ENCODE measurements around the gene FMNL2. TPM values are rescaled to one million over a fixed set of nuclear protein-coding genes. Genes with fewer than 3 reads are reported as not detected.

FMNL2 gene
- polyA plus RNA-seq, 3 donors = 0.28 to 3.2 (median 0.71) TPM

GRCh38 chr2:152560166-152560565 lies 225.2 kb downstream of the FMNL2 start:
- no peak for DNase-seq
- Histone ChIP-seq H3K27ac (ENCODE audit: low read depth in 1 of 2, low read length in 2 of 2) (no peak overlapping the region), H3K4me3 (replicated peaks in 1 of 3; ENCODE audit: low read depth in 2 of 3, low read length in 3 of 3) (no peak overlapping the region), H3K79me2 (ENCODE audit: insufficient read depth, low read length) (no peaks in the 10 kb centered on the region), H4K20me1 (ENCODE audit: insufficient read depth, low read length) (no peaks in the 10 kb centered on the region), H3K9me3 (replicated peaks in 1 of 2; ENCODE audit: control insufficient read depth in 1 of 2, insufficient read depth in 1 of 2, low read length in 2 of 2) (no peaks in the 10 kb centered on the region), H3K36me3 (replicated peaks in 1 of 2; ENCODE audit: control insufficient read depth in 1 of 2, insufficient read depth in 2 of 2, low read length in 2 of 2) (no peaks in the 10 kb centered on the region), H3K27me3 (ENCODE audit: control insufficient read depth in 2 of 2, insufficient read depth in 2 of 2, low read length in 2 of 2) (no peaks in the 10 kb centered on the region), H3K9ac (ENCODE audit: insufficient read depth, low read length, poor library complexity, severe bottlenecking) (no peak overlapping the region), H3K4me1 (ENCODE audit: control insufficient read depth in 1 of 2, insufficient read depth in 2 of 2, low read length in 2 of 2) (no peaks in the 10 kb centered on the region), H3K4me2 (replicated peaks; ENCODE audit: extremely low read depth, low read length, poor library complexity, severe bottlenecking) (no peak overlapping the region), H2AFZ (ENCODE audit: insufficient read depth, low read depth, low read length, poor library complexity, severe bottlenecking) (no peak overlapping the region)
- Mint-ChIP-seq H3K9me3 (no peaks in the 10 kb centered on the region), H3K27ac (no peak overlapping the region), H3K36me3 (no peaks in the 10 kb centered on the region), H3K4me1 (no peaks in the 10 kb centered on the region), H3K27me3 (ENCODE audit: low read depth in 3 of 3) (peaks cover 0 to 2% (median 0%) of the 10 kb centered on the region in 3 donors), H3K4me3 (no peak overlapping the region)
- no peak for TF ChIP-seq CTCF (IDR thresholded peaks at IDR 0.05)
- intact Hi-C loops (cut with micrococcal nuclease) = no loop called here

- Histone ChIP-seq H3K4me2 (replicated peaks; ENCODE audit: extremely low read depth, low read length, poor library complexity, severe bottlenecking) (no peak overlapping the region), H3K36me3 (replicated peaks in 1 of 2; ENCODE audit: control insufficient read depth in 1 of 2, insufficient read depth in 2 of 2, low read length in 2 of 2) (no peaks in the 10 kb centered on the region), H4K20me1 (ENCODE audit: insufficient read depth, low read length) (no peaks in the 10 kb centered on the region), H3K4me3 (replicated peaks in 1 of 3; ENCODE audit: low read depth in 2 of 3, low read length in 3 of 3) (no peak overlapping the region), H3K27ac (ENCODE audit: low read depth in 1 of 2, low read length in 2 of 2) (no peak overlapping the region), H2AFZ (ENCODE audit: insufficient read depth, low read depth, low read length, poor library complexity, severe bottlenecking) (no peak overlapping the region), H3K79me2 (ENCODE audit: insufficient read depth, low read length) (no peaks in the 10 kb centered on the region), H3K4me1 (ENCODE audit: control insufficient read depth in 1 of 2, insufficient read depth in 2 of 2, low read length in 2 of 2) (no peaks in the 10 kb centered on the region), H3K9me3 (replicated peaks in 1 of 2; ENCODE audit: control insufficient read depth in 1 of 2, insufficient read depth in 1 of 2, low read length in 2 of 2) (no peaks in the 10 kb centered on the region), H3K9ac (ENCODE audit: insufficient read depth, low read length, poor library complexity, severe bottlenecking) (no peak overlapping the region), H3K27me3 (ENCODE audit: control insufficient read depth in 2 of 2, insufficient read depth in 2 of 2, low read length in 2 of 2) (no peaks in the 10 kb centered on the region)
- no peak for TF ChIP-seq CTCF (IDR thresholded peaks at IDR 0.05)
- intact Hi-C loops (cut with micrococcal nuclease) = no loop called here
- Mint-ChIP-seq H3K27me3 (ENCODE audit: low read depth in 3 of 3) (peaks cover 0 to 2% (median 0%) of the 10 kb centered on the region in 3 donors), H3K9me3 (no peaks in the 10 kb centered on the region), H3K27ac (peak overlapping the region in 1 of 7 donors; percentile 36), H3K4me1 (no peaks in the 10 kb centered on the region), H3K36me3 (no peaks in the 10 kb centered on the region), H3K4me3 (no peak overlapping the region)
- WGBS (ENCODE audit: insufficient coverage) = 100% methylated on average over 1 of the region's 6 CpGs
- DNase-seq = no peak
These were observed 226.1 kb downstream of the FMNL2 start for GRCh38 chr2:152560873-152561595.
